GM12878 (cell line): ENCODE data around the gene ANLN. TPM values are rescaled to one million over a fixed set of nuclear protein-coding genes. Genes with fewer than 3 reads are reported as not detected.

Source experiments
- BHLHE40 ChIP-seq, 2 experiments: fragments of 450-650 bp in 1 of 2; IDR thresholded peaks; 2 replicates each; pipeline ENCODE4 v1.6.1; 2011 to 2017; ENCODE audit warnings: low read depth in 2 of 2, borderline replicate concordance in 1 of 2, improper control_type of control experiment in 1 of 2, low read length in 1 of 2, mild to moderate bottlenecking in 1 of 2
- CHD2 ChIP-seq: IDR thresholded peaks from 2 replicates; pipeline ENCODE4 v1.6.1; 2011; ENCODE audit warnings: low read depth, low read length, improper control_type of control experiment, borderline replicate concordance
- HDAC2 ChIP-seq: fragments of 200-600 bp; sonication (generic); IDR thresholded peaks from 2 replicates; pipeline ENCODE4 v1.6.1; 2017
- HDAC6 ChIP-seq: fragments of 200-600 bp; sonication (generic); IDR thresholded peaks from one replicate; pipeline ENCODE4 v1.8.0; 2017; ENCODE audit warnings: antibody characterized with exemption; ENCODE audit not compliant: unreplicated experiment
- IKZF1 ChIP-seq: fragments of 450-650 bp; conservative IDR thresholded peaks from 2 replicates; pipeline ENCODE4 v1.6.1; 2017; ENCODE audit warnings: antibody characterized with exemption, mild to moderate bottlenecking
- KLF5 ChIP-seq: fragments of 450-650 bp; IDR thresholded peaks from 2 replicates; pipeline ENCODE4 v1.6.1; 2014; ENCODE audit warnings: mild to moderate bottlenecking; ENCODE audit not compliant: partially characterized antibody
- LARP7 ChIP-seq: fragments of 450-650 bp; IDR thresholded peaks from 2 replicates; pipeline ENCODE4 v1.6.1; 2017; ENCODE audit warnings: mild to moderate bottlenecking
- NBN ChIP-seq: fragments of 450-650 bp; IDR thresholded peaks from 2 replicates; pipeline ENCODE4 v1.6.1; 2016
- NRF1 ChIP-seq: conservative IDR thresholded peaks from 2 replicates; pipeline ENCODE4 v1.6.1; 2011; ENCODE audit warnings: mild to moderate bottlenecking, low read depth, low read length, improper control_type of control experiment
- PAX5 ChIP-seq: IDR thresholded peaks from 2 replicates; pipeline ENCODE4 v1.6.1; 2011; ENCODE audit warnings: low read depth, low read length, borderline replicate concordance
- RAD21 ChIP-seq: IDR thresholded peaks from 2 replicates; pipeline ENCODE4 v1.6.1; 2011; ENCODE audit warnings: mild to moderate bottlenecking, low read depth, low read length, moderate library complexity; ENCODE audit not compliant: insufficient read depth
- REST ChIP-seq: IDR thresholded peaks from 2 replicates; pipeline ENCODE4 v1.6.1; 2012; ENCODE audit warnings: mild to moderate bottlenecking, low read depth, low read length
- SIX5 ChIP-seq: IDR thresholded peaks from 2 replicates; pipeline ENCODE4 v1.6.1; 2011; ENCODE audit warnings: mild to moderate bottlenecking, low read depth, low read length, moderate library complexity; ENCODE audit not compliant: severe bottlenecking
- SMC3 ChIP-seq: IDR thresholded peaks from 2 replicates; pipeline ENCODE4 v1.6.1; 2011; ENCODE audit warnings: low read length, improper control_type of control experiment, borderline replicate concordance
- TARDBP ChIP-seq: IDR thresholded peaks from 2 replicates; pipeline ENCODE4 v1.6.1; 2016; ENCODE audit warnings: borderline replicate concordance
- TCF12 ChIP-seq: IDR thresholded peaks from 2 replicates; pipeline ENCODE4 v1.6.1; 2011; ENCODE audit warnings: low read depth, mild to moderate bottlenecking, low read length
- ZBED1 ChIP-seq: IDR thresholded peaks from 2 replicates; pipeline ENCODE4 v1.6.1; 2016; ENCODE audit warnings: borderline replicate concordance
- ZBTB4 ChIP-seq: fragments of 450-650 bp; formaldehyde crosslinking; IDR thresholded peaks from 2 replicates; pipeline ENCODE4 v1.4.0; 2022; ENCODE audit warnings: mild to moderate bottlenecking, moderate library complexity
- polyA plus RNA-seq, 11 experiments: library from polyadenylated mRNA; depleted of rRNA in 4 of 11; unstranded in 6 of 11; stranded (reverse) in 5 of 11; fragments of >200 nt; fragmentation: Nextera tagmentation in 4 of 11; fragmentation: Illumina TruSeq in 1 of 11; extraction: Ambion mirVana in 4 of 11; extraction: Trizol in 1 of 11; gene quantifications; 1 replicate in 1 of 11; 2 replicates in 10 of 11; pipeline versions ENCODE4 v1.2.1 to v1.2.3, GENCODE V29; 2011 to 2016; ENCODE audit warnings: inconsistent platforms in 2 of 11, missing spikeins in 2 of 11, low read depth in 1 of 11
- total RNA-seq, 4 experiments: library from RNA; depleted of rRNA in 3 of 4; stranded (reverse); fragments of >200 nt in 3 of 4; fragmentation: Illumina TruSeq in 1 of 4; extraction: Trizol in 1 of 4; gene quantifications; 2 replicates each; pipeline versions ENCODE4 v1.2.1 to v1.2.3, GENCODE V29; 2013 to 2021
- TF ChIP-seq, protein P1 (sequence below): fragments of 450-650 bp; IDR thresholded peaks from 2 replicates; pipeline ENCODE4 v1.6.1; 2018; ENCODE audit warnings: borderline replicate concordance, mild to moderate bottlenecking; ENCODE audit not compliant: partially characterized antibody

The ANLN gene
- total and polyA plus RNA-seq, 10 of the 15 experiments (the other 5 are each of a cell fraction or from before 2014, with no cell fraction given): 9.5 to 32.1 (median 24.2) TPM

- TF ChIP-seq REST (no peak), TARDBP (0 out of 2 replicates have a peak, but pooled peaks have one; percentile 50), ZBTB4 (CRISPR knock-in tag) (no peak), SIX5 (peak; percentile 81), NRF1 (peak; percentile 32; the same call in 1 of the 2 replicates), BHLHE40 (IDR thresholded peaks at IDR 0.05; ENCODE audit: borderline replicate concordance in 1 of 2, low read depth in 2 of 2, low read length in 1 of 2) (peak; percentile 69 to 79; a peak in 3 of 4 replicates), ZBED1 (no peak), SMC3 (no peak; the same call in 1 of the 2 replicates), TCF12 (peak; percentile 30; the same call in 1 of the 2 replicates), CHD2 (0 out of 2 replicates have a peak, but pooled peaks have one; percentile 43), KLF5 (peak; percentile 60), PAX5 (peak; percentile 89), RAD21 (peak; percentile 61), NBN (0 out of 2 replicates have a peak, but pooled peaks have one; percentile 16), IKZF1 (peak; percentile 90), HDAC6 (no peak), LARP7 (peak; percentile 27; the same call in 1 of the 2 replicates), HDAC2 (no peak)
- TF ChIP-seq, protein P1, sequence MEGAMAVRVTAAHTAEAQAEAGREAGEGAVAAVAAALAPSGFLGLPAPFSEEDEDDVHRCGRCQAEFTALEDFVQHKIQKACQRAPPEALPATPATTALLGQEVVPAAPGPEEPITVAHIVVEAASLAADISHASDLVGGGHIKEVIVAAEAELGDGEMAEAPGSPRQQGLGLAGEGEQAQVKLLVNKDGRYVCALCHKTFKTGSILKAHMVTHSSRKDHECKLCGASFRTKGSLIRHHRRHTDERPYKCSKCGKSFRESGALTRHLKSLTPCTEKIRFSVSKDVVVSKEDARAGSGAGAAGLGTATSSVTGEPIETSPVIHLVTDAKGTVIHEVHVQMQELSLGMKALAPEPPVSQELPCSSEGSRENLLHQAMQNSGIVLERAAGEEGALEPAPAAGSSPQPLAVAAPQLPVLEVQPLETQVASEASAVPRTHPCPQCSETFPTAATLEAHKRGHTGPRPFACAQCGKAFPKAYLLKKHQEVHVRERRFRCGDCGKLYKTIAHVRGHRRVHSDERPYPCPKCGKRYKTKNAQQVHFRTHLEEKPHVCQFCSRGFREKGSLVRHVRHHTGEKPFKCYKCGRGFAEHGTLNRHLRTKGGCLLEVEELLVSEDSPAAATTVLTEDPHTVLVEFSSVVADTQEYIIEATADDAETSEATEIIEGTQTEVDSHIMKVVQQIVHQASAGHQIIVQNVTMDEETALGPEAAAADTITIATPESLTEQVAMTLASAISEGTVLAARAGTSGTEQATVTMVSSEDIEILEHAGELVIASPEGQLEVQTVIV: no peak
These were observed 22.7 kb upstream of the ANLN start (continued) for GRCh38 chr7:36366718-36367560.
